Astrocyte (in vitro differentiated cells and primary cell): ENCODE data around the gene WDR33. TPM values are rescaled to one million over a fixed set of nuclear protein-coding genes. Genes with fewer than 3 reads are reported as not detected.
A peak's percentile ranks its signal among the peaks of the same experiment; 100 is the strongest.

Source experiments
- DNase-seq: peaks from one replicate; pipeline ENCODE4 v3.0.0-alpha.2; 2010; ENCODE audit warnings: low read depth
- FAIRE-seq: peaks from 2 replicates; lab custom pipeline; 2011; peaks lifted over from hg19 to GRCh38; lab: Jason Lieb, UNC
- H2AFZ ChIP-seq: 2 replicates; pipeline ENCODE4 v1.6.0; 2012; ENCODE audit warnings: low read depth, low read length, inconsistent platforms
- H3K27ac ChIP-seq: 2 replicates; pipeline ENCODE4 v1.5.1; 2011; ENCODE audit warnings: low read depth, low read length, inconsistent platforms
- H3K27me3 ChIP-seq: 2 replicates; pipeline ENCODE4 v1.6.0; 2011; ENCODE audit warnings: low read length, inconsistent platforms; ENCODE audit not compliant: insufficient read depth
- H3K36me3 ChIP-seq: 2 replicates; pipeline ENCODE4 v1.5.1; 2011; ENCODE audit warnings: low read length, inconsistent platforms; ENCODE audit not compliant: insufficient read depth
- H3K4me1 ChIP-seq: 2 replicates; pipeline ENCODE4 v1.5.1; 2011; ENCODE audit warnings: low read length, inconsistent platforms; ENCODE audit not compliant: insufficient read depth
- H3K4me2 ChIP-seq: 2 replicates; pipeline ENCODE4 v1.6.0; 2012; ENCODE audit warnings: low read length, inconsistent platforms
- H3K4me3 ChIP-seq: 2 replicates; pipeline ENCODE4 v1.5.1; 2011; ENCODE audit warnings: low read depth, mild to moderate bottlenecking, low read length, inconsistent platforms; ENCODE audit not compliant: insufficient read depth
- H3K79me2 ChIP-seq: 2 replicates; pipeline ENCODE4 v1.6.0; 2012; ENCODE audit warnings: mild to moderate bottlenecking, low read length, inconsistent platforms; ENCODE audit not compliant: insufficient read depth
- H3K9ac ChIP-seq: 2 replicates; pipeline ENCODE4 v1.6.0; 2012; ENCODE audit warnings: mild to moderate bottlenecking, low read length, inconsistent platforms
- H3K9me3 ChIP-seq: 2 replicates; pipeline ENCODE4 v1.5.1; 2012; ENCODE audit warnings: low read depth, mild to moderate bottlenecking, low read length, inconsistent platforms; ENCODE audit not compliant: insufficient read depth
- H4K20me1 ChIP-seq: 2 replicates; pipeline ENCODE4 v1.6.0; 2012; ENCODE audit warnings: low read length, inconsistent platforms; ENCODE audit not compliant: insufficient read depth
- H3K27ac Mint-ChIP-seq: one replicate; pipeline ENCODE4 v1.8.0; 2021; ENCODE audit warnings: mild to moderate bottlenecking, mixed read lengths; ENCODE audit not compliant: unreplicated experiment
- H3K27me3 Mint-ChIP-seq: one replicate; pipeline ENCODE4 v1.8.0; 2021; ENCODE audit warnings: low read depth, mixed read lengths; ENCODE audit not compliant: unreplicated experiment
- H3K36me3 Mint-ChIP-seq: one replicate; pipeline ENCODE4 v1.8.0; 2021; ENCODE audit warnings: low read depth, mixed read lengths; ENCODE audit not compliant: unreplicated experiment
- H3K4me1 Mint-ChIP-seq: one replicate; pipeline ENCODE4 v1.8.0; 2021; ENCODE audit warnings: low read depth, mixed read lengths; ENCODE audit not compliant: unreplicated experiment
- H3K4me3 Mint-ChIP-seq: one replicate; pipeline ENCODE4 v1.8.0; 2021; ENCODE audit warnings: mild to moderate bottlenecking, moderate library complexity, mixed read lengths; ENCODE audit not compliant: unreplicated experiment
- H3K9me3 Mint-ChIP-seq: one replicate; pipeline ENCODE4 v1.8.0; 2021; ENCODE audit warnings: mild to moderate bottlenecking, mixed read lengths; ENCODE audit not compliant: unreplicated experiment
- EZH2 ChIP-seq: IDR thresholded peaks from 2 replicates; pipeline ENCODE4 v1.6.1; 2012; ENCODE audit warnings: mild to moderate bottlenecking, low read length, inconsistent platforms; ENCODE audit not compliant: insufficient read depth
- total RNA-seq: library from RNA; stranded (reverse); gene quantifications from 2 replicates; pipeline ENCODE4 v1.2.1, GENCODE V29; 2021
- TF ChIP-seq, protein P1 (sequence below): IDR thresholded peaks from 2 replicates; pipeline ENCODE4 v1.5.1; 2011; ENCODE audit warnings: low read depth, mild to moderate bottlenecking, inconsistent platforms, low read length, moderate library complexity; ENCODE audit not compliant: insufficient read depth

Gene WDR33
- total RNA-seq, 1 donor from 2014 or later: 40.9 TPM

DNA sequence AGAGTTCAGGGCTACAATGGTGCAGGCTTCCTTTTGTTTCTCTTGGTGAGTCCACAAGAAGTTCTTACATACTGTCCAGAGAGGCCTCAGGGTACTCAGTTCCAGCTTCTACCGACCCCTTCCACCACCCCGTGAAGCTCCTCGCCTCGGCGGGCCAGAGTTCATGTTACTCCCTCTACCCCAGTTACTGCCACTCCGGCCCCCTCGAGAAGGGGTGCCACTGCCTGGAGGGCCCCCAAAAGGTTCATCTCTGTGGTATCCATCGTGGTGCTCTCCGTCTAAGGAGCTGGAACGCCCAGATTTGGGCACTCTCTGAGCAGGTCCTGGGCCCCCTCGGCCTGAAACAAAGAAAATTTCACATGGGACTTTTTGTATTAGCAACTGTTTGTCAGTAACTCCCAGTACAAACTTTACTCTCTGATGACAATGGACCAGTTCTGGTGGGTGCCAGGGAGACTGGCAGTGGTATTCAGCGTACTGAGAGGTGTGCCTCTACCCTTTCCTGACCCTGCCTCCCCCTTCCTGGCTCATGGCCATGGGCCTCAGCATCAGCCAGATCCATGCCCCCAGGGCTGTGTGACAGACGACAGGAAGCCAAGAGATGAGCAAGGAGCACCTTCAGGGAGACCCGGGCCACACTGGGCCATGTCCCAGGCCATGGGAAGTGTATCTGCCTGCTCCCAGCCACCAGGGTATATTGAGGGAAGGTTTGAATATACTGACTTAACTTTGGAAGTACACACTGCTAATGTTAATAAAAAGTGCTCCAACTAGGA lies 104.6 kb downstream of the WDR33 start:
- H3K27me3 ChIP-seq: no peaks in the 10 kb centered on the region
- no peak overlapping the region for H2AFZ ChIP-seq
- H3K9ac ChIP-seq: no peak overlapping the region
- H3K9me3 Mint-ChIP-seq: no peaks in the 10 kb centered on the region
- no peak overlapping the region for H3K4me3 Mint-ChIP-seq
- peaks cover 23% of the 10 kb centered on the region for H3K36me3 Mint-ChIP-seq
- peak overlapping the region; percentile 66 for H3K27ac Mint-ChIP-seq
- no peak for FAIRE-seq
- H3K27me3 Mint-ChIP-seq: no peaks in the 10 kb centered on the region
- DNase-seq: no peak
- H3K79me2 ChIP-seq: peaks cover 24% of the 10 kb centered on the region
- H3K4me1 ChIP-seq: peaks cover 13% of the 10 kb centered on the region
- peaks cover 27% of the 10 kb centered on the region for H3K36me3 ChIP-seq
- no peak for TF ChIP-seq EZH2
- H3K27ac ChIP-seq: no peak overlapping the region
- H4K20me1 ChIP-seq: peaks cover 24% of the 10 kb centered on the region
- H3K4me3 ChIP-seq: no peak overlapping the region
- H3K4me1 Mint-ChIP-seq: peaks cover 17% of the 10 kb centered on the region
- H3K4me2 ChIP-seq: no peak overlapping the region
- no peaks in the 10 kb centered on the region for H3K9me3 ChIP-seq

DNA sequence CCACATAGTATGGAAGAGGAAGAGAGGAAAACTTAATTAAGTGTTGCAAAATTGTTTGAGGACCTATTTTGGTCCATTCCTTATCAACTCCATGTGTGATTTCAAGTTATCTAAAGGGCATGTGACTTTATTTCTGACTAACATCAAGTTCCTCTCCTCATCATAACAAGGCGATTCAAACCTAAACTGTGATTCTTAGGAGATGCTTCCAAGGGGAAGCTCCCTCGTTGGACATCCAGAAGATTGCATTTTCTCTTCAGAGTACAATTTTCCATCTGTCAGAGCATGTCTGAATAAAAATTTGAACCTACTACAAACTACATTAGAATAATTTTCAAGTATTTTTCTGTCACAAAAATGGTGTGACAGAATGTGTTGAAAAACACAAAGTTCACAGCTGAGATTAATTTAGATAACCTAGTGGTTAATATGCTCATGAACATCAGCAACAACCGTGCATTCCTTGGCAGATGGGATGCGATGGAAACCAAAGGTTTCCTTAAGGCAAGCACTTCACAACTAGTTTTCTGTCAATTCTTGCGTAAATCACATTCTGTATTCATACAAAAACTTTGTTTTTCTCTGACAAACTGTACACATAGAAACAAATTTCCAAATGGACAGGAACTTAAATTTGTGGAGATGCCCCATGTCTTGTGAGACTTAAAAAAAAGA lies 105.4 kb downstream of the WDR33 start:
- no peak overlapping the region for H3K9ac ChIP-seq
- no peak overlapping the region for H3K4me2 ChIP-seq
- peaks cover 13% of the 10 kb centered on the region for H3K4me1 ChIP-seq
- H3K27ac ChIP-seq: no peak overlapping the region
- no peak overlapping the region for H2AFZ ChIP-seq
- no peak for DNase-seq
- Mint-ChIP-seq H3K36me3 (peaks cover 20% of the 10 kb centered on the region), H3K27ac (no peak overlapping the region), H3K4me1 (peaks cover 17% of the 10 kb centered on the region), H3K27me3 (no peaks in the 10 kb centered on the region), H3K9me3 (no peaks in the 10 kb centered on the region), H3K4me3 (no peak overlapping the region)
- H3K36me3 ChIP-seq: peaks cover 27% of the 10 kb centered on the region
- no peak overlapping the region for H3K4me3 ChIP-seq
- H4K20me1 ChIP-seq: peaks cover 24% of the 10 kb centered on the region
- H3K79me2 ChIP-seq: peaks cover 24% of the 10 kb centered on the region
- H3K9me3 ChIP-seq: no peaks in the 10 kb centered on the region
- FAIRE-seq: no peak
- H3K27me3 ChIP-seq: no peaks in the 10 kb centered on the region
- TF ChIP-seq EZH2: no peak
- TF ChIP-seq, protein P1, sequence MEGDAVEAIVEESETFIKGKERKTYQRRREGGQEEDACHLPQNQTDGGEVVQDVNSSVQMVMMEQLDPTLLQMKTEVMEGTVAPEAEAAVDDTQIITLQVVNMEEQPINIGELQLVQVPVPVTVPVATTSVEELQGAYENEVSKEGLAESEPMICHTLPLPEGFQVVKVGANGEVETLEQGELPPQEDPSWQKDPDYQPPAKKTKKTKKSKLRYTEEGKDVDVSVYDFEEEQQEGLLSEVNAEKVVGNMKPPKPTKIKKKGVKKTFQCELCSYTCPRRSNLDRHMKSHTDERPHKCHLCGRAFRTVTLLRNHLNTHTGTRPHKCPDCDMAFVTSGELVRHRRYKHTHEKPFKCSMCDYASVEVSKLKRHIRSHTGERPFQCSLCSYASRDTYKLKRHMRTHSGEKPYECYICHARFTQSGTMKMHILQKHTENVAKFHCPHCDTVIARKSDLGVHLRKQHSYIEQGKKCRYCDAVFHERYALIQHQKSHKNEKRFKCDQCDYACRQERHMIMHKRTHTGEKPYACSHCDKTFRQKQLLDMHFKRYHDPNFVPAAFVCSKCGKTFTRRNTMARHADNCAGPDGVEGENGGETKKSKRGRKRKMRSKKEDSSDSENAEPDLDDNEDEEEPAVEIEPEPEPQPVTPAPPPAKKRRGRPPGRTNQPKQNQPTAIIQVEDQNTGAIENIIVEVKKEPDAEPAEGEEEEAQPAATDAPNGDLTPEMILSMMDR: no peak

DNA sequence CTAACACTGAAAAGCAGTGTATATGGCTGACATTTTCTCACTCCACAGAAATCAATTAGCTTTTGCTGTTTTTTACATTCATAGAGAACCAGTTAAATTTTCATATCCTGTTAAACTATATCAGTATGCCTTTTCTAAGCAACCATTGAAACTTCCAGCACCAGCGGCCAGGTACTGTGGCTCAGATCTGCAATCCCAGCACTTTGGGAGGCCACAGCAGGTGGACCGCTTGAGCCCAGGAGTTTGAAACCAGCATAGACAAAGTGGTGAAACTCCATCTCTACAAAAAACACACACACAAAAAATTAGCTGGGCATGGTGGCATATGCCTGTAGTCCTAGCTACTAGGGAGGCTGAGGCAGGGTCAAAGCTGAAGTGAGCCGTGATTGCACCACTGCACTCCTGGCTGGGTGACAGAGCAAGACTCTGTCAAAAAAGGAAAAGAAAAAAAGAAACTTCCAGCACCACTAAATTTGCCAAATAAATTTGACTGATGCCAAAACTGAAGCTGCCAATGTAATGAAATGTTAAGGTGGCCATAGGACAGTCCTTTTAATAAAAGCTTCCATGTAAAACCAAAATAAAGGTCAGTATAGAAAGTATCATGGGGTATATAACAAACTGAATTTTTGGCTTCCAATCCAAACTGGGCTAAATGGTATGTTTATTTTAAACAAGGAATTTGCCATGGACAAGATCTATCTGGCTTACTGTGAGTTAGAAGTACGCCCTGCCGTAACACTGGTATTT lies 106.2 kb downstream of the WDR33 start:
- Mint-ChIP-seq H3K4me3 (no peak overlapping the region), H3K27me3 (no peaks in the 10 kb centered on the region), H3K27ac (no peak overlapping the region), H3K9me3 (no peaks in the 10 kb centered on the region), H3K36me3 (peaks cover 20% of the 10 kb centered on the region), H3K4me1 (peaks cover 21% of the 10 kb centered on the region)
- TF ChIP-seq, protein P1: no peak
- TF ChIP-seq EZH2: no peak
- Histone ChIP-seq H3K27ac (no peak overlapping the region), H3K4me2 (no peak overlapping the region), H3K9me3 (no peaks in the 10 kb centered on the region), H3K27me3 (no peaks in the 10 kb centered on the region), H3K4me3 (no peak overlapping the region), H2AFZ (no peak overlapping the region), H3K36me3 (peaks cover 27% of the 10 kb centered on the region), H3K4me1 (peaks cover 13% of the 10 kb centered on the region), H3K79me2 (peaks cover 24% of the 10 kb centered on the region), H4K20me1 (peaks cover 24% of the 10 kb centered on the region), H3K9ac (no peak overlapping the region)
- FAIRE-seq (no peak), DNase-seq (no peak)
